ENCODE data around the gene C14orf119. TPM values are rescaled to one million over a fixed set of nuclear protein-coding genes. Genes with fewer than 3 reads are reported as not detected.
"Not testable (repeated sequence)": the region's sequence is repeated elsewhere in the genome, so short reads cannot be mapped to it uniquely, and the experiment has no call there.

Gene C14orf119
- total RNA-seq, 2 experiments from 2014 or later = 49.2 to 51.1 TPM

DNA sequence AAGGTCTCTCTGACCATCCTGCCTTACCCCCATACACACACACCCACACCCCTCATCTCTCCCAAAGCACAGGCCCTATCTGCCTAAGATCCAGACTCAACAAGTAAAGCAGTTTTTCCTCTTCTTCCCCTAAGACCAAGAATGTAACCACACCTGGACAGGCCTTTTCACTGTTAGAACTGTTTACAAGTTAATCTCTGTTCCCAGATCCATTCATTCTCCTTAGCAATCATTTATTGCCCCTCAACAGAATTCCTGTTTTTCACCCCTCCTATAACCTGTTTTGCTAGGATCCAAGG, 11.4 kb downstream of the C14orf119 start:
- H3K4me1 Mint-ChIP-seq (ENCODE audit: low read depth) = no peaks in the 10 kb centered on the region
- no peaks in the 10 kb centered on the region for H3K36me3 Mint-ChIP-seq (ENCODE audit: low read depth)
- CTCF ChIA-PET = interaction anchor here (1.0 to 1.7 kb wide), 3 partner anchors 9 to 38 kb away, joined by 3 to 6 read pairs (median 3); no protein-coding TSS in a partner anchor
- ATAC-seq = no peak
- intact Hi-C loops (cut with micrococcal nuclease) = no loop called here
- H3K27me3 Mint-ChIP-seq = no peaks in the 10 kb centered on the region
- no peak for DNase-seq
- H3K9me3 Mint-ChIP-seq = no peaks in the 10 kb centered on the region
- POLR2A ChIA-PET = interaction anchor here (1.7 kb wide), 1 partner anchor 12 kb away, joined by 3 read pairs; the partner anchor contains the start of genes ACIN1 and C14orf119
- no peak overlapping the region for H3K4me3 Mint-ChIP-seq
- no peak overlapping the region for H3K27ac Mint-ChIP-seq
- TF ChIP-seq, protein P1, sequence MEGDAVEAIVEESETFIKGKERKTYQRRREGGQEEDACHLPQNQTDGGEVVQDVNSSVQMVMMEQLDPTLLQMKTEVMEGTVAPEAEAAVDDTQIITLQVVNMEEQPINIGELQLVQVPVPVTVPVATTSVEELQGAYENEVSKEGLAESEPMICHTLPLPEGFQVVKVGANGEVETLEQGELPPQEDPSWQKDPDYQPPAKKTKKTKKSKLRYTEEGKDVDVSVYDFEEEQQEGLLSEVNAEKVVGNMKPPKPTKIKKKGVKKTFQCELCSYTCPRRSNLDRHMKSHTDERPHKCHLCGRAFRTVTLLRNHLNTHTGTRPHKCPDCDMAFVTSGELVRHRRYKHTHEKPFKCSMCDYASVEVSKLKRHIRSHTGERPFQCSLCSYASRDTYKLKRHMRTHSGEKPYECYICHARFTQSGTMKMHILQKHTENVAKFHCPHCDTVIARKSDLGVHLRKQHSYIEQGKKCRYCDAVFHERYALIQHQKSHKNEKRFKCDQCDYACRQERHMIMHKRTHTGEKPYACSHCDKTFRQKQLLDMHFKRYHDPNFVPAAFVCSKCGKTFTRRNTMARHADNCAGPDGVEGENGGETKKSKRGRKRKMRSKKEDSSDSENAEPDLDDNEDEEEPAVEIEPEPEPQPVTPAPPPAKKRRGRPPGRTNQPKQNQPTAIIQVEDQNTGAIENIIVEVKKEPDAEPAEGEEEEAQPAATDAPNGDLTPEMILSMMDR (IDR thresholded peaks at IDR 0.05) = no peak

DNA sequence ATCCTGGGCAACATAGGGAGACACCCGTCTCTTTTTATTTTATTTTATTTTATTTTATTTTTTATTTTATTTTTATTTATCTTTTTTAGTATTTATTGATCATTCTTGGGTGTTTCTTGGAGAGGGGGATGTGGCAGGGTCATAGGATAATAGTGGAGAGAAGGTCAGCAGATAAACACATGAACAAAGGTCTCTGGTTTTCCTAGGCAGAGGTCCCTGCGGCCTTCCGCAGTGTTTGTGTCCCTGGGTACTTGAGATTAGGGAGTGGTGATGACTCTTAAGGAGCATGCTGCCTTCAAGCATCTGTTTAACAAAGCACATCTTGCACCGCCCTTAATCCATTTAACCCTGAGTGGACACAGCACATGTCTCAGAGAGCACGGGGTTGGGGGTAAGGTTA, 12.3 kb downstream of the C14orf119 start:
- H3K4me1 Mint-ChIP-seq (ENCODE audit: low read depth); POLR2A ChIA-PET; ATAC-seq: not testable (repeated sequence)

DNA sequence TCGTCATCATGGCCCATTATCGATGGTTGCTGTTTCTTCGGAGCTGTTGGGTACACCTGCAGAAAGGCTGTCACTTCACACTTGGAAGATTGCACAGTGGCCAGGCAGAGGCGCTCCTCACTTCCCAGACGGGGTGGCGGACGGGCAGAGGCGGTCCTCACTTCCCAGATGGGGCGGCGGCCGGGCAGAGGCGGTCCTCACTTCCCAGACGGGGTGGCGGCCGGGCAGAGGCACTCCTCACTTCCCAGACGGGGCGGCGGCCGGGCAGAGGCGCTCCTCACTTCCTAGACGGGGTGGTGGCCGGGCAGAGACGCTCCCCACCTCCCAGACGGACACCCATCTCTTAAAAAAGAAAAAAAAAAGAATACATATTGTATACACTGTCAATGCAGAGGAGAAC, 12.9 kb downstream of the C14orf119 start:
- POLR2A ChIA-PET = interaction anchor here (0.7 to 1.7 kb wide), 2 partner anchors 13 to 42 kb away, joined by 4 read pairs; partner anchors contain the start of genes ACIN1 and C14orf119
- H3K4me3 Mint-ChIP-seq; H3K27ac Mint-ChIP-seq; H3K4me1 Mint-ChIP-seq (ENCODE audit: low read depth); H3K36me3 Mint-ChIP-seq (ENCODE audit: low read depth); H3K27me3 Mint-ChIP-seq; H3K9me3 Mint-ChIP-seq; ATAC-seq; DNase-seq; intact Hi-C loops (cut with micrococcal nuclease): not testable (repeated sequence)
- CTCF ChIA-PET = interaction anchor here (0.6 to 4.9 kb wide), 8 partner anchors 9 to 125 kb away, joined by 3 to 35 read pairs (median 10); partner anchors contain the start of genes ACIN1 and C14orf119

More for the DNA sequence above, 12.3 kb downstream of the C14orf119 start:
- H3K9me3 Mint-ChIP-seq; H3K4me3 Mint-ChIP-seq; H3K27me3 Mint-ChIP-seq; intact Hi-C loops (cut with micrococcal nuclease); H3K36me3 Mint-ChIP-seq (ENCODE audit: low read depth); DNase-seq; H3K27ac Mint-ChIP-seq: not testable (repeated sequence)
- CTCF ChIA-PET = interaction anchor here (3.0 kb wide), 1 partner anchor 39 kb away, joined by 20 read pairs; no protein-coding TSS in a partner anchor

DNA sequence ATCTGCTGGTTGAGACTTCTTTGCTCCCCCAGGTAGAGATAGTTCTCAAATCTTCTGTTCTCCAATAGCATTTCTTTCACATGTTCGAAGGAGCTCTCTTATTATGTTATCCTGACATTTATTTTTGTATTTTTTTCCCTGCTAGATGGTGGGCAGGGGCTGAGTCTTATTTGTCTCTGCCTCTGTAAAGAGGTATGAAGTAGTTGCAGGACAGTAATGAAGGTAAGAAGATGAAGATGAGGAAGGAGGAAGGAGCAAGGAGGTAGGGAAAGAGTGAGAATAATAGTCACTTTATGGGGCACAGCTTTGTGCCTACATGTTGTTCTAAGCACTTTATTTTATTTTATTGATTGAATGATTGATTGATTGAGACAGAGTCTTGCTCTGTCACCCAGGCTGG, 14.5 kb downstream of the C14orf119 start:
- Mint-ChIP-seq H3K27me3 (no peaks in the 10 kb centered on the region), H3K9me3 (no peaks in the 10 kb centered on the region), H3K36me3 (ENCODE audit: low read depth) (no peaks in the 10 kb centered on the region), H3K4me1 (ENCODE audit: low read depth) (peaks cover under 1% of the 10 kb centered on the region), H3K4me3 (no peak overlapping the region), H3K27ac (no peak overlapping the region)
- intact Hi-C loops (cut with micrococcal nuclease) = no loop called here
- no peak for DNase-seq
- no peak for ATAC-seq
- ChIA-PET POLR2A (interaction anchor here (0.6 to 1.7 kb wide), 2 partner anchors 15 to 33 kb away, joined by 3 to 4 read pairs; partner anchors contain the start of genes ACIN1 and C14orf119), CTCF (interaction anchor here (1.1 to 5.1 kb wide), 9 partner anchors 10 to 270 kb away, joined by 4 to 41 read pairs (median 17); partner anchors contain the start of gene ACIN1)
- TF ChIP-seq, protein P1 (IDR thresholded peaks at IDR 0.05) = peak; percentile 0

DNA sequence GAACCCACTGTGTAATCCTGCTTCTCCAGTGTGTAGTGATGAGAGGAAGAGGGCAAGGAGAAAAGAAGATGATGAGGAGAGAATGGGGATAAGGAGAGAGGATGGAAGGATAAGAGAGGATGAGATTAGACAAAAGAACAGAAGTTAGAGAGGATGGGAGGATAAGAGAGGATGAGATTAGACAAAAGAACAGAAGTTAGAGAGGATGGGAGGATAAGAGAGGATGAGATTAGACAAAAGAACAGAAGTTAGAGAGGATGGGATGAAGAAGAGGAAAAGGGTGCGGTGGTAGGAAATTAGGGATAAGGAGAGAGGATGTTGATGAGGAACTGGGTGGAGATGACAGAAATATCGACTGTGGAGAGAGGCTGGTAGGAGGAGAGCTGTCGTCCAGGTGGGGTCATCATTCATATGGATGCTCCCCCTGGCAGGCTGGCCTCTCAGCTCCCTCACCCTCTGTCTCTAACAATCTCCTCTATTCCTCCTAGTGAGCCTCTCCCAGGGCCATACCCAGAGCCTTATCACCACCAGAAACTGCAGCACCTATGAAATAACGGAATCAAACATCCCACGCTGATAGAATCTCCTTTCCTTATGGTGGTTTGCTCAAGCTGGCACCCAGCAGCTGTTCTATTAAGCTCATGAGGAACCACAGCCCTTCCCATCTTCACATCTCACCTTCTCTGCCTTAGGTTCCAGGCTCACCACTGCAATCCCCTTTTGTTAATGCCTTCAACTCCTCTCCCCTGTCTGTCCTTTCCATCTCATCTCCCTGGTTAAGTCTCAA, 15.5 kb downstream of the C14orf119 start:
- TF ChIP-seq, protein P1 (IDR thresholded peaks at IDR 0.05) = no peak
- Mint-ChIP-seq H3K27ac (no peak overlapping the region), H3K4me1 (ENCODE audit: low read depth) (peaks cover 5% of the 10 kb centered on the region), H3K27me3 (no peaks in the 10 kb centered on the region), H3K9me3 (no peaks in the 10 kb centered on the region), H3K4me3 (no peak overlapping the region), H3K36me3 (ENCODE audit: low read depth) (no peaks in the 10 kb centered on the region)
- POLR2A ChIA-PET = interaction anchor here (0.6 to 1.6 kb wide), 2 partner anchors 11 to 32 kb away, joined by 3 to 4 read pairs; no protein-coding TSS in a partner anchor
- CTCF ChIA-PET = interaction anchor here (0.8 to 5.1 kb wide), 9 partner anchors 10 to 125 kb away, joined by 3 to 41 read pairs (median 17); no protein-coding TSS in a partner anchor
- no peak for DNase-seq
- intact Hi-C loops (cut with micrococcal nuclease) = no loop called here
- ATAC-seq = no peak

All from activated CD8-positive, alpha-beta T cell treated with anti-CD3 and anti-CD28 coated beads for 36 hours (primary cell).